ENCODE data around the gene USP53.

GRCh38 chr4:119337010-119337409, 124.5 kb downstream of the USP53 start:
- TF ChIP-seq, protein P1, sequence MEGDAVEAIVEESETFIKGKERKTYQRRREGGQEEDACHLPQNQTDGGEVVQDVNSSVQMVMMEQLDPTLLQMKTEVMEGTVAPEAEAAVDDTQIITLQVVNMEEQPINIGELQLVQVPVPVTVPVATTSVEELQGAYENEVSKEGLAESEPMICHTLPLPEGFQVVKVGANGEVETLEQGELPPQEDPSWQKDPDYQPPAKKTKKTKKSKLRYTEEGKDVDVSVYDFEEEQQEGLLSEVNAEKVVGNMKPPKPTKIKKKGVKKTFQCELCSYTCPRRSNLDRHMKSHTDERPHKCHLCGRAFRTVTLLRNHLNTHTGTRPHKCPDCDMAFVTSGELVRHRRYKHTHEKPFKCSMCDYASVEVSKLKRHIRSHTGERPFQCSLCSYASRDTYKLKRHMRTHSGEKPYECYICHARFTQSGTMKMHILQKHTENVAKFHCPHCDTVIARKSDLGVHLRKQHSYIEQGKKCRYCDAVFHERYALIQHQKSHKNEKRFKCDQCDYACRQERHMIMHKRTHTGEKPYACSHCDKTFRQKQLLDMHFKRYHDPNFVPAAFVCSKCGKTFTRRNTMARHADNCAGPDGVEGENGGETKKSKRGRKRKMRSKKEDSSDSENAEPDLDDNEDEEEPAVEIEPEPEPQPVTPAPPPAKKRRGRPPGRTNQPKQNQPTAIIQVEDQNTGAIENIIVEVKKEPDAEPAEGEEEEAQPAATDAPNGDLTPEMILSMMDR (IDR thresholded peaks at IDR 0.05): no peak
- TF ChIP-seq POLR2A (IDR thresholded peaks at IDR 0.05): no peak
